GM18873 (cell line): ENCODE results near the gene C14orf132.

Source experiments
- ATAC-seq: cut with Tn5 transposase; IDR thresholded peaks from one replicate; pipeline ENCODE4 v1.9.1; 2021; ENCODE audit warnings: mild to moderate bottlenecking, moderate library complexity, moderate number of reproducible peaks; ENCODE audit not compliant: unreplicated experiment, low FRiP score

The C14orf132 gene

GRCh38 chr14:96139879-96140278, 100.7 kb downstream of the C14orf132 start:
- ATAC-seq: no peak

GRCh38 chr14:96140952-96141351, 101.8 kb downstream of the C14orf132 start:
- ATAC-seq: no peak
